ENCODE data around the gene HDDC3.

GRCh38 chr15:90907838-90908507 is 24.4 kb downstream of the HDDC3 start:
- TF ChIP-seq CTCF (IDR thresholded peaks at IDR 0.05; ENCODE audit: low read depth, low read length), result no peak
- no peak for TF ChIP-seq POLR2A (IDR thresholded peaks at IDR 0.05; ENCODE audit: extremely low read depth, insufficient read length)
- no peak for TF ChIP-seq MYC (IDR thresholded peaks at IDR 0.05; ENCODE audit: low read depth, low read length)
- TF ChIP-seq MAX (IDR thresholded peaks at IDR 0.05; ENCODE audit: low read depth, low read length), result no peak
